Loucy (cell line): ENCODE data around the gene MAN2C1.

Experiments used
- H2AFZ ChIP-seq: fragments of 200-600 bp; sonication (generic); 2 replicates; pipeline ENCODE4 v1.6.0; 2016; ENCODE audit warnings: antibody characterized with exemption, mild to moderate bottlenecking, low read length, moderate library complexity
- H3F3A ChIP-seq: fragments of 200-600 bp; 2 replicates; pipeline ENCODE4 v1.6.0; 2016; ENCODE audit warnings: antibody characterized with exemption, low read depth, mild to moderate bottlenecking
- H3K27me3 ChIP-seq: fragments of 200-600 bp; sonication (generic); 2 replicates; pipeline ENCODE4 v1.6.1; 2014; ENCODE audit warnings: low read length, mild to moderate bottlenecking; ENCODE audit not compliant: insufficient read depth, poor library complexity, severe bottlenecking
- H3K36me3 ChIP-seq: fragments of 200-600 bp; sonication (generic); 2 replicates; pipeline ENCODE4 v1.6.1; 2016; ENCODE audit warnings: low read length; ENCODE audit not compliant: insufficient read depth
- H3K4me1 ChIP-seq: fragments of 200-600 bp; sonication (generic); 2 replicates; pipeline ENCODE4 v1.5.1; 2014; ENCODE audit warnings: low read length, mild to moderate bottlenecking; ENCODE audit not compliant: insufficient read depth, poor library complexity, severe bottlenecking
- H3K4me2 ChIP-seq: fragments of 200-600 bp; sonication (generic); 2 replicates; pipeline ENCODE4 v1.6.0; 2014; ENCODE audit warnings: antibody characterized with exemption, low read length, low read depth, mild to moderate bottlenecking; ENCODE audit not compliant: poor library complexity, severe bottlenecking
- H3K4me3 ChIP-seq: fragments of 200-600 bp; sonication (generic); 2 replicates; pipeline ENCODE4 v1.5.1; 2014; ENCODE audit warnings: low read length, mild to moderate bottlenecking, mixed read lengths; ENCODE audit not compliant: poor library complexity, severe bottlenecking
- H3K79me2 ChIP-seq: fragments of 200-600 bp; sonication (generic); 2 replicates; pipeline ENCODE4 v1.6.1; 2014; ENCODE audit warnings: low read length; ENCODE audit not compliant: insufficient read depth
- H3K9ac ChIP-seq: fragments of 200-600 bp; sonication (generic); 2 replicates; pipeline ENCODE4 v1.6.0; 2014; ENCODE audit warnings: mild to moderate bottlenecking, low read depth, low read length, moderate library complexity; ENCODE audit not compliant: poor library complexity, severe bottlenecking
- H3K9me2 ChIP-seq: fragments of 200-600 bp; sonication (generic); replicated peaks from 2 replicates; pipeline ENCODE4 v1.6.1; 2016; ENCODE audit warnings: low read depth, low read length, mixed read lengths
- H3K9me3 ChIP-seq: fragments of 200-600 bp; sonication (generic); 2 replicates; pipeline ENCODE4 v1.6.1; 2014; ENCODE audit warnings: mild to moderate bottlenecking, antibody characterized with exemption, low read length, low read depth; ENCODE audit not compliant: insufficient read depth
- H4K20me1 ChIP-seq: fragments of 200-600 bp; sonication (generic); 2 replicates; pipeline ENCODE4 v1.6.0; 2014; ENCODE audit warnings: antibody characterized with exemption, low read length, mild to moderate bottlenecking; ENCODE audit not compliant: insufficient read depth, poor library complexity, severe bottlenecking
- EZH2phosphoT487 ChIP-seq: fragments of 200-600 bp; IDR thresholded peaks from 2 replicates; pipeline ENCODE4 v1.6.1; 2018; ENCODE audit warnings: antibody characterized with exemption, mild to moderate bottlenecking, moderate library complexity, borderline replicate concordance
- TF ChIP-seq, protein P1 (sequence below): fragments of 200-600 bp; sonication (generic); conservative IDR thresholded peaks from 2 replicates; pipeline ENCODE4 v1.5.1; 2014; ENCODE audit warnings: mild to moderate bottlenecking, antibody characterized with exemption, low read length

MAN2C1 gene

DNA sequence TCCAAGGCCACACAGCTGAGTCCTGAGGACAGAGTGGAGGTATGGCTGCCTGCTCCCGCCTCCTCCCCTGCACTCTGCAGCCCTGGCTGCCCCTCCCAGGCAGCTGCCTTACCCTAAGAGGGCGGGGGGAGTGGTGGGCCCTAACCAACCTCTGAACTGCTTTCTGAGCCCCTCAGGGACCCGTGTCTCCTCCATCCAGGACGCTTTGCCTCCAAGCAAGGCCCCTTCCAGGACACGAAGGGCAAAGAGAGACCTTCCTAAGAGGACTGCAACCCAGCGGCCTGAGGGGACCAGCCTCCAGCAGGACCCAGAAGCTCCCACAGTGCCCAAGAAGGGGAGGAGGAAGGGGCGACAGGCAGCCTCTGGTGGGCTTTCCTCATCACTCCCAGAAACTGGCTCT lies 14.0 kb downstream of the MAN2C1 start:
- H3F3A ChIP-seq = no peaks in the 10 kb centered on the region; the same call in 1 of the 2 replicates
- H3K27me3 ChIP-seq = no peaks in the 10 kb centered on the region
- H2AFZ ChIP-seq = no peak overlapping the region
- no peak overlapping the region for H3K4me2 ChIP-seq
- H3K9ac ChIP-seq = no peak overlapping the region
- H3K9me2 ChIP-seq = no peaks in the 10 kb centered on the region
- H3K79me2 ChIP-seq = no peaks in the 10 kb centered on the region
- TF ChIP-seq, protein P1, sequence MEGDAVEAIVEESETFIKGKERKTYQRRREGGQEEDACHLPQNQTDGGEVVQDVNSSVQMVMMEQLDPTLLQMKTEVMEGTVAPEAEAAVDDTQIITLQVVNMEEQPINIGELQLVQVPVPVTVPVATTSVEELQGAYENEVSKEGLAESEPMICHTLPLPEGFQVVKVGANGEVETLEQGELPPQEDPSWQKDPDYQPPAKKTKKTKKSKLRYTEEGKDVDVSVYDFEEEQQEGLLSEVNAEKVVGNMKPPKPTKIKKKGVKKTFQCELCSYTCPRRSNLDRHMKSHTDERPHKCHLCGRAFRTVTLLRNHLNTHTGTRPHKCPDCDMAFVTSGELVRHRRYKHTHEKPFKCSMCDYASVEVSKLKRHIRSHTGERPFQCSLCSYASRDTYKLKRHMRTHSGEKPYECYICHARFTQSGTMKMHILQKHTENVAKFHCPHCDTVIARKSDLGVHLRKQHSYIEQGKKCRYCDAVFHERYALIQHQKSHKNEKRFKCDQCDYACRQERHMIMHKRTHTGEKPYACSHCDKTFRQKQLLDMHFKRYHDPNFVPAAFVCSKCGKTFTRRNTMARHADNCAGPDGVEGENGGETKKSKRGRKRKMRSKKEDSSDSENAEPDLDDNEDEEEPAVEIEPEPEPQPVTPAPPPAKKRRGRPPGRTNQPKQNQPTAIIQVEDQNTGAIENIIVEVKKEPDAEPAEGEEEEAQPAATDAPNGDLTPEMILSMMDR = no peak
- no peak for TF ChIP-seq EZH2phosphoT487
- peaks cover 19% of the 10 kb centered on the region for H3K4me1 ChIP-seq
- H3K9me3 ChIP-seq = peaks cover 3% of the 10 kb centered on the region; the same call in 1 of the 2 replicates
- H3K36me3 ChIP-seq = peaks cover 8% of the 10 kb centered on the region; the same call in 1 of the 2 replicates
- no peak overlapping the region for H3K4me3 ChIP-seq
- H4K20me1 ChIP-seq = no peaks in the 10 kb centered on the region

DNA sequence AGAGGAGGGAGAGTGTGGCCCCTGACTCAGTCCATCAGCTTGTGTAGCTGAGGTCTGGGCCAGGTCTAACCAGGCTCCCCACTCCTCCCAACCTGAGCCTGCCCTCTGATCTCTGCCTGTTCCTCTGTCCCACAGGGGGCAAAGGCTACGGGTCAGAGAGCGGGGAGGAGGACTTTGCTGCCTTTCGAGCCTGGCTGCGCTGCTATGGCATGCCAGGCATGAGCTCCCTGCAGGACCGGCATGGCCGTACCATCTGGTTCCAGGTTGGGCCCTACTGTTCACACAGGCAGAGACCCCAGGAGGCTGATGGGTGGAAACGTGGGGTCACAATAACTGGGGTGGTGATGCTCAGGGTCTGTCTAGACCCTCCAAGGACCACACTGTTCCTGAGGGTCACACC lies 14.8 kb downstream of the MAN2C1 start:
- H3F3A ChIP-seq = no peaks in the 10 kb centered on the region; the same call in 1 of the 2 replicates
- H3K4me2 ChIP-seq = no peak overlapping the region
- H3K9me2 ChIP-seq = no peaks in the 10 kb centered on the region
- peaks cover 4% of the 10 kb centered on the region; the same call in 1 of the 2 replicates for H3K36me3 ChIP-seq
- no peaks in the 10 kb centered on the region for H3K79me2 ChIP-seq
- TF ChIP-seq, protein P1 = no peak
- no peak for TF ChIP-seq EZH2phosphoT487
- H3K27me3 ChIP-seq = no peaks in the 10 kb centered on the region
- H3K9ac ChIP-seq = no peak overlapping the region
- H3K9me3 ChIP-seq = peaks cover 12% of the 10 kb centered on the region; the same call in 1 of the 2 replicates
- no peak overlapping the region for H2AFZ ChIP-seq
- no peak overlapping the region for H3K4me3 ChIP-seq
- no peaks in the 10 kb centered on the region for H4K20me1 ChIP-seq
- H3K4me1 ChIP-seq = peaks cover 27% of the 10 kb centered on the region

DNA sequence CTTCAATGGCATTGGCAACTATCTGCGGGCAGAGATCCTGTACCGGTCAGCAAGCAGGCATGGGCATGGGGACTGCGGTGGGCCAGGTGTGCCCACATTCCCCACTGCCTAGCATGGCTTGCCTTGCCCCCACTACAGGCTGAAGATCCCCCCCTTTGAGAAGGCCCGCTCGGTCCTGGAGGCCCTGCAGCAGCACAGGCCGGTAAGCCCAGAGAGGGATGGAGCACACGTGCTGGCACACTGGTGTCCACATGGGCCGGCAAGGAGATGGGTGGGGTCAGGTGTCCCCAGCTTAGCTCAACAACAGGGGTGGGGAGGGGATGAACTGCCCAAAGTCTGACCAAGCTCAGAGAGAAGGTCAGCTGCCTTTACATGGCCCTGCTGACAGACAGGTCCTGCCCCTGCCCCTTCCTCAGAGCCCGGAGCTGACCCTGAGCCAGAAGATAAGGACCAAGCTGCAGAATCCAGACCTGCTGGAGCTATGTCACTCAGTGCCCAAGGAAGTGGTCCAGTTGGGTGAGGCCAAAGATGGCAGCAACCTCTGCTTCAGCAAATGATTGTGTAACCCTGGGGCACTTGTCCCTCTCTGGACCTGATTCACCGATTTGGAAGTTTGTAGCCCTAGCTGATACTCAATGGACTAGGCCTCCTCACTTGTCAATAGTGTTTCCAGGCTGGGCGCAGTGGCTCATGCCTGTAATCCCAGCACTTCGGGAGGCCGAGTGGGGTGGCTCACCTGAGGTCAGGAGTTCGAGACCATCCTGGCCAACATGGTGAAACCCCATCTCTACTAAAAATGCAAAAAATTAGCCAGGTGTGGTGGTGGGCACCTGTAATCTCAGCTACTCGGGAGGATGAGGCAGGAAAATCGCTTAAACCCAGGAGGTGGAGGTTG lies 16.0 kb downstream of the MAN2C1 start:
- Histone ChIP-seq H3K9me3 (peaks cover 16% of the 10 kb centered on the region; the same call in 1 of the 2 replicates), H4K20me1 (no peaks in the 10 kb centered on the region), H2AFZ (no peak overlapping the region), H3K4me3 (no peak overlapping the region), H3K27me3 (no peaks in the 10 kb centered on the region), H3F3A (no peaks in the 10 kb centered on the region; the same call in 1 of the 2 replicates), H3K9ac (no peak overlapping the region), H3K79me2 (no peaks in the 10 kb centered on the region), H3K4me1 (peaks cover 28% of the 10 kb centered on the region), H3K4me2 (no peak overlapping the region), H3K36me3 (no peaks in the 10 kb centered on the region), H3K9me2 (no peaks in the 10 kb centered on the region)
- TF ChIP-seq, protein P1 = no peak
- no peak for TF ChIP-seq EZH2phosphoT487
